Measurements from ENCODE around the gene ENTREP1. TPM values are rescaled to one million over a fixed set of nuclear protein-coding genes. Genes with fewer than 3 reads are reported as not detected.

Gene ENTREP1
- 10 to 100 TPM in 1 of 4 donors, 1 to 10 TPM in 2, under 1 TPM in 1; 0.70 to 19.8 (median 3.5) TPM for total RNA-seq

GRCh38 chr9:69324549-69325401 is at the start of gene ENTREP1:
Gene ENTREP1, plus strand, starts transcription at chr9:69325215. Its CDS starts 95 bp downstream, at chr9:69325310.
- TF ChIP-seq POLR2A (IDR thresholded peaks at IDR 0.05) (no peak), CTCF (IDR thresholded peaks at IDR 0.05) (peak in 2 of 6 experiments; percentile 32)
- Histone ChIP-seq H3K9me3 (no peaks in the 10 kb centered on the region), H3K36me3 (no peaks in the 10 kb centered on the region), H3K27me3 (peaks cover 0 to 3% of the 10 kb centered on the region in 2 donors), H3K27ac (peak within 1 kb of the TSS in 2 of 4 donors; percentile 39 to 78), H3K4me3 (peak within 1 kb of the TSS; percentile 14 to 62 (median 34)), H3K4me1 (peaks cover 0 to 12% (median 0%) of the 10 kb centered on the region in 4 donors)
- DNase-seq: peak in 2 of 3 donors; percentile 65 to 84

- no peaks in the 10 kb centered on the region for H3K4me1 ChIP-seq
These were observed 48.2 kb upstream of the ENTREP1 start for GRCh38 chr9:69276775-69277174.

GRCh38 chr9:69279084-69279731 is 45.8 kb upstream of the ENTREP1 start:
- no peak overlapping the region for H3K27ac ChIP-seq
- H3K36me3 ChIP-seq: no peaks in the 10 kb centered on the region
- H3K4me1 ChIP-seq: no peaks in the 10 kb centered on the region
- TF ChIP-seq CTCF (IDR thresholded peaks at IDR 0.05) (no peak), POLR2A (IDR thresholded peaks at IDR 0.05) (no peak)
- no peaks in the 10 kb centered on the region for H3K27me3 ChIP-seq
- H3K4me3 ChIP-seq: no peak overlapping the region
- no peaks in the 10 kb centered on the region for H3K9me3 ChIP-seq
- no peak for DNase-seq

More at GRCh38 chr9:69276775-69277174, 48.2 kb upstream of the ENTREP1 start:
- no peak for TF ChIP-seq POLR2A (IDR thresholded peaks at IDR 0.05)
- TF ChIP-seq CTCF (IDR thresholded peaks at IDR 0.05): no peak
- H3K27me3 ChIP-seq: no peaks in the 10 kb centered on the region
- H3K9me3 ChIP-seq: no peaks in the 10 kb centered on the region
- H3K4me3 ChIP-seq: no peak overlapping the region
- H3K27ac ChIP-seq: no peak overlapping the region
- H3K36me3 ChIP-seq: no peaks in the 10 kb centered on the region
- no peak for DNase-seq

- no peak for DNase-seq
- no peaks in the 10 kb centered on the region for H3K36me3 ChIP-seq
- TF ChIP-seq POLR2A (IDR thresholded peaks at IDR 0.05) (no peak), CTCF (IDR thresholded peaks at IDR 0.05) (no peak)
- no peak overlapping the region for H3K4me3 ChIP-seq
- H3K27me3 ChIP-seq: no peaks in the 10 kb centered on the region
- H3K4me1 ChIP-seq: no peaks in the 10 kb centered on the region
- H3K9me3 ChIP-seq: no peaks in the 10 kb centered on the region
- H3K27ac ChIP-seq: no peak overlapping the region
These were observed 45.3 kb upstream of the ENTREP1 start for GRCh38 chr9:69279733-69280132.

GRCh38 chr9:69283003-69283402 is 42.0 kb upstream of the ENTREP1 start:
- no peak for DNase-seq
- Histone ChIP-seq H3K27me3 (no peaks in the 10 kb centered on the region), H3K4me1 (no peaks in the 10 kb centered on the region), H3K27ac (no peak overlapping the region), H3K9me3 (no peaks in the 10 kb centered on the region), H3K4me3 (no peak overlapping the region), H3K36me3 (no peaks in the 10 kb centered on the region)
- TF ChIP-seq CTCF (IDR thresholded peaks at IDR 0.05) (no peak), POLR2A (IDR thresholded peaks at IDR 0.05) (no peak)
